Endothelial cell of umbilical vein (primary cell): ENCODE data around the gene FAM120AOS. TPM values are rescaled to one million over a fixed set of nuclear protein-coding genes. Genes with fewer than 3 reads are reported as not detected.

ENCODE experiments used
- BruUV-seq: library from RNA; stranded (reverse); fragments of 400-500 nt; replicated peaks from 2 replicates; lab custom pipeline; 2021; lab: Mats Ljungman, UMichigan
- CTCF ChIA-PET: fragments of 300-600, 350-600 bp; sonication (Branson Sonifier 250); formaldehyde crosslinking; loops from one replicate; lab custom pipeline; 2021; ENCODE audit warnings: antibody characterized with exemption, inconsistent platforms; lab: Charles Lee
- POLR2A ChIA-PET: fragments of 300-600, 350-600 bp; sonication (Branson Sonifier 250); formaldehyde crosslinking; loops from one replicate; lab custom pipeline; 2021; ENCODE audit warnings: antibody characterized with exemption, inconsistent platforms; lab: Charles Lee
- DNase-seq: peaks from one replicate; pipeline ENCODE4 v3.0.0-alpha.2; 2011; ENCODE audit warnings: low read depth, low spot score
- FAIRE-seq: peaks from 2 replicates; lab custom pipeline; 2011; peaks lifted over from hg19 to GRCh38; lab: Jason Lieb, UNC
- H2AFZ ChIP-seq: 2 replicates; pipeline ENCODE4 v1.6.0; 2012; ENCODE audit warnings: low read depth, low read length, control low read depth, inconsistent platforms
- H3K27ac ChIP-seq: 2 replicates; pipeline ENCODE4 v1.5.1; 2011; ENCODE audit warnings: low read depth, mild to moderate bottlenecking, control low read depth, low read length, moderate library complexity; ENCODE audit not compliant: insufficient read depth
- H3K27me3 ChIP-seq, 2 experiments: 2 replicates each; pipeline versions ENCODE4 v1.6.0 to v1.6.1; 2011; ENCODE audit warnings: low read length in 2 of 2, mixed read lengths in 1 of 2; ENCODE audit not compliant: control insufficient read depth in 2 of 2, insufficient read depth in 2 of 2
- H3K36me3 ChIP-seq, 2 experiments: 2 replicates in 1 of 2; 3 replicates in 1 of 2; pipeline ENCODE4 v1.5.1; 2011; ENCODE audit warnings: low read length in 2 of 2, mild to moderate bottlenecking in 1 of 2, moderate library complexity in 1 of 2; ENCODE audit not compliant: control insufficient read depth in 2 of 2, insufficient read depth in 2 of 2; ENCODE audit errors: extremely low read depth in 1 of 2
- H3K4me1 ChIP-seq: 3 replicates; pipeline ENCODE4 v1.5.1; 2011; ENCODE audit warnings: mild to moderate bottlenecking, low read length; ENCODE audit not compliant: control insufficient read depth, insufficient read depth; ENCODE audit errors: extremely low read depth
- H3K4me2 ChIP-seq: 2 replicates; pipeline ENCODE4 v1.6.1; 2011; ENCODE audit warnings: low read length, control low read depth, mixed read lengths; ENCODE audit not compliant: insufficient read depth
- H3K4me3 ChIP-seq, 3 experiments: fragments of 200-600 bp in 1 of 3; sonication (generic), shearing (Covaris generic) in 1 of 3; replicated peaks in 1 of 3; 2 replicates each; pipeline ENCODE4 v1.5.1; 2011 to 2016; ENCODE audit warnings: control low read depth in 3 of 3, low read length in 3 of 3, mild to moderate bottlenecking in 2 of 3, inconsistent platforms in 1 of 3, low read depth in 1 of 3, moderate library complexity in 1 of 3; ENCODE audit not compliant: insufficient read depth in 1 of 3
- H3K79me2 ChIP-seq: 2 replicates; pipeline ENCODE4 v1.6.0; 2012; ENCODE audit warnings: low read length, inconsistent platforms; ENCODE audit not compliant: control insufficient read depth, insufficient read depth
- H3K9ac ChIP-seq: replicated peaks from 2 replicates; pipeline ENCODE3; 2011; ENCODE audit warnings: low read length, control low read depth; ENCODE audit not compliant: insufficient read depth; ENCODE audit errors: extremely low read depth
- H3K9me1 ChIP-seq: replicated peaks from 3 replicates; pipeline ENCODE4 v1.6.0; 2011; ENCODE audit warnings: mild to moderate bottlenecking, low read length; ENCODE audit not compliant: control insufficient read depth, insufficient read depth; ENCODE audit errors: extremely low read depth
- H3K9me3 ChIP-seq: replicated peaks from 2 replicates; pipeline ENCODE4 v1.5.1; 2012; ENCODE audit warnings: low read length, inconsistent platforms; ENCODE audit not compliant: control insufficient read depth, insufficient read depth
- H4K20me1 ChIP-seq: replicated peaks from 2 replicates; pipeline ENCODE3; 2011; ENCODE audit warnings: mild to moderate bottlenecking, low read length; ENCODE audit not compliant: control insufficient read depth, insufficient read depth; ENCODE audit errors: extremely low read depth
- CTCF ChIP-seq, 2 donors: IDR thresholded peaks; 1 replicate in 1 of 2; 2 replicates in 1 of 2; pipeline ENCODE4 v1.5.1; 2011; ENCODE audit warnings: low read length in 2 of 2, mild to moderate bottlenecking in 2 of 2, moderate library complexity in 2 of 2, control low read depth in 1 of 2, inconsistent platforms in 1 of 2, low read depth in 1 of 2; ENCODE audit not compliant: insufficient read depth in 1 of 2; ENCODE audit errors: extremely low read depth in 1 of 2
- EZH2 ChIP-seq: IDR thresholded peaks from 2 replicates; pipeline ENCODE4 v1.6.1; 2012; ENCODE audit warnings: borderline replicate concordance, low read depth, mild to moderate bottlenecking, moderate library complexity, low read length, inconsistent platforms; ENCODE audit not compliant: severe bottlenecking
- FOS ChIP-seq: IDR thresholded peaks from 2 replicates; pipeline ENCODE4 v1.6.1; 2011; ENCODE audit warnings: mild to moderate bottlenecking, low read length, moderate library complexity, borderline replicate concordance; ENCODE audit not compliant: insufficient read depth
- GATA2 ChIP-seq: IDR thresholded peaks from 2 replicates; pipeline ENCODE4 v1.7.0; 2011; ENCODE audit warnings: low read depth, mild to moderate bottlenecking, moderate library complexity, mixed read lengths, low read length; ENCODE audit not compliant: insufficient read length, insufficient read depth
- JUN ChIP-seq: IDR thresholded peaks from 2 replicates; pipeline ENCODE4 v1.6.1; 2011; ENCODE audit warnings: borderline replicate concordance, low read depth; ENCODE audit not compliant: insufficient read length, insufficient read depth
- MAX ChIP-seq: IDR thresholded peaks from 2 replicates; pipeline ENCODE4 v1.6.1; 2011; ENCODE audit not compliant: insufficient read depth, insufficient read length
- MYC ChIP-seq: IDR thresholded peaks from one replicate; pipeline ENCODE4 v1.6.1; 2011; ENCODE audit warnings: mild to moderate bottlenecking, low read depth, low read length
- POLR2A ChIP-seq: IDR thresholded peaks from 2 replicates; pipeline ENCODE4 v1.6.1; 2012; ENCODE audit warnings: low read depth, mild to moderate bottlenecking, control low read depth, low read length
- POLR2AphosphoS5 ChIP-seq: IDR thresholded peaks from 2 replicates; pipeline ENCODE4 v1.6.1; 2012; ENCODE audit warnings: low read depth, mild to moderate bottlenecking, control low read depth, low read length, moderate library complexity; ENCODE audit not compliant: insufficient read depth
- dilution Hi-C: fragments of 300-500 bp; cut with MboI; formaldehyde crosslinking; loops from one replicate; pipeline ENCODE4 v1.15.0; 2019; ENCODE audit warnings: low sequenced_read_pairs; ENCODE audit not compliant: extremely low pct_ligation_motif_present
- intact Hi-C: fragments of 100-400 bp; cut with micrococcal nuclease; formaldehyde crosslinking; loops from one replicate; pipeline ENCODE4 v1.10.0; 2022
- polyA plus RNA-seq, 4 experiments: library from polyadenylated mRNA; depleted of rRNA in 3 of 4; stranded (reverse) in 3 of 4; unstranded in 1 of 4; fragments of >200 nt; gene quantifications; 2 replicates each; pipeline versions ENCODE4 v1.2.1 to v1.2.3, GENCODE V29; 2011 to 2012; ENCODE audit warnings: missing spikeins in 1 of 4
- total RNA-seq: library from RNA; stranded (reverse); gene quantifications from 2 replicates; pipeline ENCODE4 v1.2.3, GENCODE V29; 2021

FAM120AOS gene
- total and polyA plus RNA-seq, 2 donors (not counting 3 experiments of a cell fraction or from before 2014, with no cell fraction given): 25.9 to 32.4 TPM

- no peaks in the 10 kb centered on the region for H3K9me3 ChIP-seq
- H3K4me2 ChIP-seq: no peak overlapping the region
- H3K9ac ChIP-seq: no peak overlapping the region
- dilution Hi-C loops: no loop called here
- no peak for TF ChIP-seq MYC
- no peak for TF ChIP-seq EZH2
- TF ChIP-seq MAX: no peak
- no peak for TF ChIP-seq FOS
- TF ChIP-seq GATA2: no peak
- no peak for TF ChIP-seq POLR2A
- no peak for TF ChIP-seq CTCF (IDR thresholded peaks at IDR 0.05; ENCODE audit: extremely low read depth in 1 of 2, insufficient read depth in 1 of 2, low read depth in 1 of 2, low read length in 2 of 2)
- no peak for TF ChIP-seq POLR2AphosphoS5
- TF ChIP-seq JUN: no peak
- no peak overlapping the region for H2AFZ ChIP-seq
- no TSS peak for BruUV-seq
- CTCF ChIA-PET: interaction anchor here (0.8 to 1.3 kb wide), 3 partner anchors 16 to 86 kb away, joined by 3 read pairs; partner anchors contain the start of gene FAM120AOS
- no peak overlapping the region for H3K27ac ChIP-seq
- H4K20me1 ChIP-seq: no peaks in the 10 kb centered on the region
- DNase-seq: no peak
- H3K4me3 ChIP-seq: no peak overlapping the region
- intact Hi-C loops: no loop called here
- peaks cover 5 to 7% of the 10 kb centered on the region in 2 experiments for H3K36me3 ChIP-seq
- POLR2A ChIA-PET: no interaction called here
- H3K27me3 ChIP-seq: no peaks in the 10 kb centered on the region
- H3K79me2 ChIP-seq: peaks cover 76% of the 10 kb centered on the region
- no peaks in the 10 kb centered on the region for H3K9me1 ChIP-seq
- no peak for FAIRE-seq
- H3K4me1 ChIP-seq: peaks cover 2% of the 10 kb centered on the region
Observed at GRCh38 chr9:93480262-93480661, 26.9 kb upstream of the FAM120AOS start.
